Central memory CD8-positive, alpha-beta T cell (primary cell): ENCODE results near the gene RAB22A.
A peak's percentile ranks its signal among the peaks of the same experiment; 100 is the strongest.
"Not testable (repeated sequence)": the region's sequence is repeated elsewhere in the genome, so short reads cannot be mapped to it uniquely, and the experiment has no call there.

ENCODE experiments used
- ATAC-seq: fragments of 150-1000 bp; cut with Tn5 transposase; replicated peaks from 2 replicates; pipeline ENCODE4 v1.10.0; 2022; ENCODE audit warnings: mild to moderate bottlenecking, moderate FRiP score, moderate number of reproducible peaks; ENCODE audit not compliant: poor library complexity, severe bottlenecking; ENCODE audit errors: extremely low read depth
- DNase-seq, 2 donors: peaks; one replicate each; pipeline ENCODE4 v3.0.0; 2021; ENCODE audit warnings: low spot score in 2 of 2
- H3K27ac Mint-ChIP-seq: one replicate; pipeline ENCODE4 v1.8.0; 2022; ENCODE audit warnings: low read depth, mild to moderate bottlenecking, moderate library complexity, mixed read lengths
- H3K27me3 Mint-ChIP-seq: one replicate; pipeline ENCODE4 v1.8.0; 2022; ENCODE audit warnings: mixed read lengths
- H3K36me3 Mint-ChIP-seq: one replicate; pipeline ENCODE4 v1.8.0; 2022; ENCODE audit warnings: mild to moderate bottlenecking, moderate library complexity, mixed read lengths; ENCODE audit not compliant: insufficient read depth
- H3K4me1 Mint-ChIP-seq: one replicate; pipeline ENCODE4 v1.8.0; 2022; ENCODE audit warnings: mixed read lengths
- H3K4me3 Mint-ChIP-seq: one replicate; pipeline ENCODE4 v1.8.0; 2022; ENCODE audit warnings: mild to moderate bottlenecking, moderate library complexity, mixed read lengths
- H3K9me3 Mint-ChIP-seq: one replicate; pipeline ENCODE4 v1.8.0; 2022; ENCODE audit warnings: mixed read lengths

The RAB22A gene

DNA sequence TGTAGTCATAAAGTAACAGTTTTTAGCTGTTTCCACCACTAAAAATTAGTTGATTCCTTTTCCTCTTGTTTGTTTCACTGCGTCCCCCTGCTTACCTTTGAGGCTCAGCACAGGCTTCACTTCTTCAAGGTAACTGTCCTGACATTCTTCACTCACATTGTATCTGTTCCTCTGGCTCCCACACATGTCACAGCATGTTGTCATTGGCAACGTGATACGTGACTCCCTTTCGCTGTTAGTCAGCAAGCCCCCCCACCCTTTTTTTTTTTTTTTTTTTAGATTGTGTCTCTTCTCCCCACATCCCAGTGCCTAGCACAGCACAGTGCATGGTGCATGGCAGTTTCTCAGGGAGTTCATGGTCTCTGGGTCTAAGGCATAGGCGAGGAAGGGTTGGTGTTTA, 92.8 kb downstream of the RAB22A start:
- Mint-ChIP-seq H3K27ac (no peak overlapping the region), H3K36me3 (peaks cover 2% of the 10 kb centered on the region), H3K4me1 (peaks cover 36% of the 10 kb centered on the region), H3K4me3 (no peak overlapping the region), H3K27me3 (no peaks in the 10 kb centered on the region), H3K9me3 (no peaks in the 10 kb centered on the region)
- ATAC-seq = no peak
- DNase-seq = no peak

DNA sequence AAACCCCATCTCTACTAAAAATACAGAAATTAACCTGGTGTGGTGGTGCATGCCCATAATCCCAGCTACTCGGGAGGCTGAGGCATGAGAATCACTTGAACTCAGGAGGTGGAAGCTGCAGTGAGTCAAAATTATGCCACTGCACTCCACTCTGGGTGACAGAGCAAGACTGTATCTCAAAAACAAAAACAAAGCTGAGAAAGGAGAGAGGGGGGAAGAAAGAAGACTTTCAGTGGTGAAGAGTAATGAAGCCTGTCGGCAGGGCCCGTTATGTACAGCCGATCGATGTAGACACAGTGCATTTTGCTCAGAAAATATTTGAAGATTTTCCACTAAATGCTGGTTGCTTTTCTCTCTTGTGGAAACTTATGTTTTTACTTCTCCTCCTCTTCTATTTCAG, 93.3 kb downstream of the RAB22A start:
- H3K9me3 Mint-ChIP-seq = no peaks in the 10 kb centered on the region

DNA sequence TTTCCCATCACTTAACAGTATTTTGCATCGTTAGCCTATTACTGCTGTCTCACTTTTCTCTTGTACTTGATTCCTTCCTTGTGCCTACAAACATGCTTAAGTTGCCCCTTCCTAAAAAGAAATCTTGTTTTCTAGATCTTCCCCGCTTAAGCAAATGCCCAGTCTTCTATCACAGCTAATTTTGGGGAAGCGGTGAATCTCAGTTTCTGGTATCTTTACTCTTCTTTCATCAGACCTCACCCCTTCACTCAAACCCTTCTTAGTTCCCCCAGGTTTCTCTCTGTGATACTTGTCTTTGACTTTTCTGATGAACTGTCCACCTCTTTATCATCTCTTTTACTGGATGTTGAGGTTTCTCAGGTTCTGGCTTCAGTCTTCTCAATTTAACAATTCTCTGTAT, 93.8 kb downstream of the RAB22A start:
- no peak overlapping the region for H3K27ac Mint-ChIP-seq
- no peaks in the 10 kb centered on the region for H3K27me3 Mint-ChIP-seq
- peaks cover 2% of the 10 kb centered on the region for H3K36me3 Mint-ChIP-seq
- ATAC-seq (no peak), DNase-seq (no peak)
- peaks cover 36% of the 10 kb centered on the region for H3K4me1 Mint-ChIP-seq
- H3K4me3 Mint-ChIP-seq = no peak overlapping the region
- H3K9me3 Mint-ChIP-seq = no peaks in the 10 kb centered on the region

More for the DNA sequence above, 93.3 kb downstream of the RAB22A start:
- DNase-seq = no peak
- ATAC-seq = no peak
- Mint-ChIP-seq H3K27me3 (no peaks in the 10 kb centered on the region), H3K4me1 (peaks cover 36% of the 10 kb centered on the region), H3K27ac (no peak overlapping the region), H3K4me3 (no peak overlapping the region), H3K36me3 (peaks cover 2% of the 10 kb centered on the region)

DNA sequence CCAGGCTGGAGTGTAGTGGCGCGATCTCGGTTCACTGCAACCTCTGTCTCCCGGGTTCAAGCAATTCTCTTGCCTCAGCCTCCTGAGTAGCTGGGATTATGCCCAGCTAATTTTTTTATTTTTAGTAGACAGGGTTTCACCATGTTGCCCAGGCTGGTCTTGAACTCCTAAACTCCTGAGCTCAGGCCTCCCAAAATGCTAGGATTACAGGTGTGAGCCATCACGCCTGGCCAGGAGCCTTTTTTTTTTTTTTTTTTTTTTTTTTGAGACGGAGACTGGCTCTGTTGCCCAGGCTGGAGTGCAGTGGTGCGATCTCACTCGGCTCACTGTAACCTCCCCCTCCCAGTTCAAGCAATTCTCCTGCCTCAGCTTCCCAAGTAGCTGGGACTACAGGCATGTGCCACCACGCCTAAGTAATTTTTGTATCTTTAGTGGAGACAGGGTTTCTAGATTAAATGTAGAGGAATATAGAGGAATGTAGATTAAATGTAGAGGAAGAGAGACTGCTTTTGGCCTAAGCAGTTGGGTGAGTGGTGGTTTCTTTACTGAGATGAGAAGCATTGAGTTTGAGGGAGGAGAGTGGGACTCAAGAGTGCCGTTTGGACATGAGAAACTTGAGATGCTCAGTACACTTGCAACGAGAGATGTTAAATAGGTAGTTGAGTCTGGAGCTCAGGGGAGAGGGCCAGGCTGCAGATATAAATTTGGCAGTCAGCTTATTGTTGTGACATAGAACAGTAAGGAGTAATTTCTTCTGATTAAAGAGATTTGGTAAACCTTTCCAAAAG, 96.2 kb downstream of the RAB22A start:
- no peaks in the 10 kb centered on the region for H3K36me3 Mint-ChIP-seq
- H3K27me3 Mint-ChIP-seq = no peaks in the 10 kb centered on the region
- no peak for DNase-seq

DNA sequence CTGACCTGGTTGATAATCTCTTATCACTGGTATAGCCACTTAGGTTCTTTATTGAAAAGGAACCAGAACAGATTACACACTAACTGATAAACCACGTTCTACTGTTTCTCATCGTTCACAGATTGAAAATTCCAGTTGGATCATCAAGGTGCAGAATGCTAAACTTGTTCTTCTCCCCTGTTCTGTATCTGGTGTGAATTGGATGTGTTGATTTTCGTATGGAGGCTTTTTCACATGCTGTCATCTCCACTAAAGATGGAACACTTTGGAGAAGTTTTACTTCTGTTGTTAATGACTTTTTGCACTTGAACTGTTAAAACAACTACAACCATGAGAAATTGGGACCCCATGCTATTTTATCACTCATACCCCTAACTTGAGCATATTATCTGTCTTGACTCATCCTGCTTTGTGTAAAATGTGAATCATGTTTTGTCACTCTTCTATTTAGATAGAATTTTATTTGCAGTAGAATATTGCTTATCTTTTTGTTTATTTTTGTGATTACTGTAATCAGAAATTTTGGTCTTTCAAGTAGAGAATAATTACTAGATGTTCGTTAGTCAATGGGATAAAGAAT, 97.0 kb downstream of the RAB22A start:
- Mint-ChIP-seq H3K9me3 (no peaks in the 10 kb centered on the region), H3K4me3 (no peak overlapping the region), H3K4me1 (peaks cover 44% of the 10 kb centered on the region), H3K36me3 (no peaks in the 10 kb centered on the region), H3K27me3 (no peaks in the 10 kb centered on the region), H3K27ac (peak overlapping the region; percentile 81)
- ATAC-seq (no peak), DNase-seq (no peak)

More for the DNA sequence above, 96.2 kb downstream of the RAB22A start:
- peaks cover 42% of the 10 kb centered on the region for H3K4me1 Mint-ChIP-seq
- H3K4me3 Mint-ChIP-seq = no peak overlapping the region
- no peak for ATAC-seq
- no peak overlapping the region for H3K27ac Mint-ChIP-seq
- no peaks in the 10 kb centered on the region for H3K9me3 Mint-ChIP-seq

DNA sequence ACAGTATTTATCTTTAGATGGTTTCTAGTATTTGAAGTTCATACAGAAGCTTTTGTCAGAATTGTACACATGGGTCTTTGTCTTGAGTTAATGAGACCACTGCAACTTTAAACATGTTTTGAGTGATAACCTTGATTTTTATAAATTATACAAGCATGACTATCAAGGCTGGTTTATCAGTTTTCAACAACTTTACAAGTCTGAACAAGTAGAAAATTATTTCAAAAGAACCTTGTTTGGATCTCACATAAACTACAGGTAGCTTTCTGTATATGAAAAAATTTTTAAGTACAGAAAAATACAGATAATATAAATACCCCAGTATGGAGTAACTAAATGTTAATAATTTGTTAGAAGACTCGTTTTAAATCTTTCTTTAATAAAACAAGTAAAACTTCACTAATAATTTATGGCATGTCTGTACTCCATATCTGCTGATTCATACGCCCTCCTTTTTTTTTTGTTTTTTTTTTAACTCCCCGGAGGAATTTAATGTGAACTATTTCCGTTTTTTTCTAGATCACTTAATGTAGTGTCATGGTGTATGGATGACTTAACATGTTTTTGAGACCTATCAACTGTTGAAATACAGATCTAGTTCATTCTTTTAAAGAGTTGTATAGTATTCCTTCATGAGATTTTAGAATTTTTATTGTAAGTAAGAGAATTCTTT, 97.8 kb downstream of the RAB22A start:
- Mint-ChIP-seq H3K4me3 (no peak overlapping the region), H3K36me3 (no peaks in the 10 kb centered on the region), H3K4me1 (peaks cover 44% of the 10 kb centered on the region), H3K27ac (peak overlapping the region; percentile 81), H3K9me3 (no peaks in the 10 kb centered on the region), H3K27me3 (no peaks in the 10 kb centered on the region)
- DNase-seq = no peak
- no peak for ATAC-seq

DNA sequence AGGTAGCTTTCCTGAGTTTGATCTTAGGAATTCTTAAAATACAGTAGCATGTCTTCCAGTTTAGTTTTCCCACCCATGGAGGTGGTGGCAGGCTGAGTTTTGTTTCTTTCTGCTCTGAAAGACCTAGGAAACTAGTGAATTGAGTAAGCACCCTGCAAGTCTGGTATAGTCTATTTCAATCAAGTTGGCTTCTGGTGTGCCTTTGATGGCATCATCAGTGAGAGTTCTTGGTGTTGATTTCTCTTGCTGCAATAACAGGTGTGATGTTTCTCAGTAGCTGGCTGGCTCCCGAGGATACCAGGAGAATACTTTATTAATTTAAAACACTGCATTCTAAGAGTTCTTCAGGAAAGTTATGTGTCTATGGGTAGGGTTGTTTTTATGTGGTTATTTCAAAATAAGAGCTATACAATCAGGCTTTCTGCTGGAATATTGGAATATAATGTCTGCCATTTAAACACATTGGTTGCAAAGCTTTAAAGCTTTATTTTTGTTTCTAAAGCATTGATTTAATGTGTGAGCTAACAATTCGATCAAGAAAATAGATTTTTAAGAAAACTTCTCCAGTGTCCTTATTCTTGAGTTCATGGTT, 98.5 kb downstream of the RAB22A start:
- ATAC-seq = peak; percentile 69
- H3K27ac Mint-ChIP-seq = peak overlapping the region; percentile 81
- no peaks in the 10 kb centered on the region for H3K27me3 Mint-ChIP-seq
- no peak for DNase-seq
- H3K4me3 Mint-ChIP-seq = peak overlapping the region; percentile 51
- peaks cover 44% of the 10 kb centered on the region for H3K4me1 Mint-ChIP-seq
- no peaks in the 10 kb centered on the region for H3K9me3 Mint-ChIP-seq
- H3K36me3 Mint-ChIP-seq = no peaks in the 10 kb centered on the region

DNA sequence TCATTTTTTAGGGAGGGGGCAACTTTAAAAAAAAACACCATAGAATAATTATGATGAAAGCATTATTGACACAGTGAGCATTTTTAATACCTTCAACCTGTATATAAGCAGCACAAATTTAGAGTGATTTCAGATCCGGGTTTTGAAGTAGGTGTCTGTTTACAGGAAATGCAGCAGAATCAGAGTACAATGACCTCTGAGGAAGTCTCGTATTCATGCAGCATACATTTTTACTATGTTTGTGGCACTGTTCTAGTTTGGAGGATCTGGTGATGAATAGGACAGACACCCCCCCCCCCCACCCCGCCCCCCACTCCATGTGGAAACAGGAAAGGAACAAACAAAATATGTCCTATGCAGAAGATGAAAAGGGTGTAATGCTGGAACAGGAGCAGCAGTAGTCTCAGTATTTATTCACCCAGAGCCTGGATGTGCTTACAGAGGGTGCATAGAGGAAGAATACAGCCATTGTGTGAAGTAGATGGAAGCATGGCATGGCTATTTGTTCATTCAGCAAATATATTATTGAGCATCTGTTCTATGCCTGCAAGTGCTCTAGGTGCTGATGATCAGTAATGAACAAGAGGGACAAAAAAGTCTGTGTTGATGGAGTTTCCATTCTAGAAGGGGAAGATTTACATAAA, 99.2 kb downstream of the RAB22A start:
- no peaks in the 10 kb centered on the region for H3K36me3 Mint-ChIP-seq
- no peaks in the 10 kb centered on the region for H3K9me3 Mint-ChIP-seq
- peaks cover 44% of the 10 kb centered on the region for H3K4me1 Mint-ChIP-seq
- no peaks in the 10 kb centered on the region for H3K27me3 Mint-ChIP-seq
- H3K27ac Mint-ChIP-seq = peak overlapping the region; percentile 81
- ATAC-seq (peak; percentile 85), DNase-seq (no peak)
- H3K4me3 Mint-ChIP-seq = peak overlapping the region; percentile 51

DNA sequence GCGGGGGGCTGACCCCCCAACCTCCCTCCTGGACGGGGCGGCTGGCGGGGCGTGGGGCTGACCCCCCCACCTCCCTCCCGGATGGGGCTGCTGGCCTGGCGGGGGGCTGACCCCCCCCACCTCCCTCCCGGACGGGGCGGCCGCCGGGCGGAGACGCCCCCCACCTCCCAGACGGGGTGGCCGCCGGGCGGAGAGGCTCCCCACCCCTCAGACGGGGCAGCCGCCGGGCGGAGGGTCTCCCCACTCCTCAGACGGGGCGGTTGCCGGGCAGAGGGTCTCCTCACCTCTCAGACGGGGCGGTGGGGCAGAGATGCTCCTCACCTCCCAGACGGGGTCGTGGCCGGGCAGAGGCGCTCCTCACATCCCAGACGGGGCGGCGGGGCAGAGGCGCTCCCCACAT, 104.7 kb downstream of the RAB22A start:
- H3K27me3 Mint-ChIP-seq, DNase-seq, H3K4me3 Mint-ChIP-seq, ATAC-seq, H3K9me3 Mint-ChIP-seq, H3K27ac Mint-ChIP-seq, H3K36me3 Mint-ChIP-seq: not testable (repeated sequence)
- peaks cover 44% of the 10 kb centered on the region for H3K4me1 Mint-ChIP-seq

DNA sequence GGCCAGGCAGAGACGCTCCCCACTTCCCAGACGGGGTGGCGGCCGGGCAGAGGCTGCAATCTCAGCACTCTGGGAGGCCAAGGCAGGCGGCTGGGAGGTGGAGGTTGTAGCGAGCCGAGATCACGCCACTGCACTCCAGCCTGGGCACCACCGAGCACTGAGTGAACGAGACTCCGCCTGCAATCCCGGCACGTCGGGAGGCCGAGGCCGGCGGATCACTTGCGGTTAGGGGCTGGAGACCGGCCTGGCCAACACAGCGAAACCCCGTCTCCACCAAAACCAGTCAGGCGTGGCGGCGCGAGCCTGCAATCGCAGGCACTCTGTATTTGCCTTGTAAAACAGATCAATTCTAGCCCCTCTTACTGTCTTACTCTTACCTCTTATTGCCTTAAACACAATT, 105.3 kb downstream of the RAB22A start:
- H3K4me1 Mint-ChIP-seq = peaks cover 42% of the 10 kb centered on the region

DNA sequence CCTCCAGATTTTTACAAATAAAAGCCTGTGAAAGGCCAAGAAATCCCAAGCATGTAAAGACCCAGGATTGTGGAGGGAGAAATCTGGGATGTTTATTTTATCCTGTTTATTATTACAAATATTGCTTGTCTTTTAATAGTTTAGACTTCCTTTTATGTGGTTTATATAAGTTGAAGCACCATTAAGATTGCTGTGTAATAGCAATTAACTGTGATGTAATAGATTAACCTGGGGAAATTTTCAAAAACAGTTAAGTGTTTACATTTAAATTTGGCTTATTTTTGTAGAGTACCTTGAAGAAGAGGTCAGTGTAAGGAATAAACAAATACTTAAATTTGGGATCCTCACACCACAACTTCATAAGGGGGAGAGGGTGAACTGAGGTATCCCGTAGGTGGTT, 106.5 kb downstream of the RAB22A start:
- H3K36me3 Mint-ChIP-seq = peaks cover 11% of the 10 kb centered on the region
- no peak for DNase-seq
- H3K4me3 Mint-ChIP-seq = no peak overlapping the region
- peaks cover 36% of the 10 kb centered on the region for H3K4me1 Mint-ChIP-seq
- H3K27ac Mint-ChIP-seq = peak overlapping the region; percentile 90
- no peaks in the 10 kb centered on the region for H3K27me3 Mint-ChIP-seq
- H3K9me3 Mint-ChIP-seq = no peaks in the 10 kb centered on the region
- no peak for ATAC-seq

More for the DNA sequence above, 105.3 kb downstream of the RAB22A start:
- not testable (repeated sequence) for H3K4me3 Mint-ChIP-seq, H3K9me3 Mint-ChIP-seq, H3K36me3 Mint-ChIP-seq, H3K27me3 Mint-ChIP-seq, DNase-seq, ATAC-seq
- peak overlapping the region; percentile 53 for H3K27ac Mint-ChIP-seq

DNA sequence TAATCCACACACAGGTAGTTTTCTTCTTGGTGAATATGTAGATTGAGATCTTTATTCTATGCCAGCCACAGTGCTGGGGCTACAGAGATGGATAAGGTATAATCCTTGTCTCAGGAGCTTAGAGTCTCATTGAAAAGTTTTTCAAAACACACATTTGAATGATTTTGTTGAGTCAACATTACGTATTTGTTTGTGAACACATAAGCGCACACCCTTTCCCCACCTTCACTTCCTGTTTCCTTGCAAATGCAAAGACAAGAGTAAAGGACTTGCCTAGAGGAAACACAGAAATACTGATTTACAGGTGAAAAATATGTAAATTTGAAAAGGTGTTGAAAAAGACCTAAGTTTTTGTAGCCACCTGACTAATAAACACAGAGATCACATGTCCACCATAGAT, 107.3 kb downstream of the RAB22A start:
- Mint-ChIP-seq H3K27ac (peak overlapping the region; percentile 90), H3K27me3 (no peaks in the 10 kb centered on the region), H3K9me3 (no peaks in the 10 kb centered on the region), H3K4me3 (peak overlapping the region; percentile 33), H3K4me1 (peaks cover 36% of the 10 kb centered on the region), H3K36me3 (peaks cover 11% of the 10 kb centered on the region)
- DNase-seq (no peak), ATAC-seq (no peak)
